ENCODE results near the gene YTHDC2.
A peak's percentile ranks its signal among the peaks of the same experiment; 100 is the strongest.

YTHDC2 gene

DNA sequence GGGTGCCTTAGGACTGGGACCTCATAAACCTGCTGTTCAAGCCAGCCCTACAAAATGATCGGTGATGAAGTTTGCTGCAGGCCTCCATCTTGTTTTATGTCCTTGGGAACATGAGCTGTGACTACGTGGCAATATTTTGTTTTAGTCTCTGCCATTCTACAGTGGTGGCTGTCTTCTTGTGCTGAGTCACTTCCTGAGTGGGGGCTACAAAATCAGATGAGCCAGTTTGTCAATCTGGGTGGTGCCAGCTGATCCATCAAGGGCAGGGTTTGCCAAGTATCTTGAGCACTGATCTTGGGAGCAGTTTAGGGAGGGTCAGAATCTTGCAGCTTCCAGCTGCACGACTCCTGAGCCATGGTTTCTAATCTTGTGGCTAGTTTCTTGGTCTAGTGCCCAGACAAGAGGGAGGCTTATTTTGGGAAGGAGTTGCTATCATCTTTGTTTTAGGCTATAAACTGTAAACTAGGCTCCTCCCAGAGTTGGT, 94.7 kb downstream of the YTHDC2 start:
- Histone ChIP-seq H3K4me2 (ENCODE audit: low read length) (no peak overlapping the region), H3K79me2 (ENCODE audit: low read length) (no peaks in the 10 kb centered on the region), H3K27ac (ENCODE audit: low read length) (no peak overlapping the region), H3K9ac (ENCODE audit: low read length) (no peak overlapping the region), H2AFZ (ENCODE audit: low read depth, low read length) (no peak overlapping the region), H3K27me3 (ENCODE audit: low read depth, low read length) (no peaks in the 10 kb centered on the region; the same call in 1 of the 2 replicates), H3K9me3 (ENCODE audit: insufficient read depth, low read length) (no peaks in the 10 kb centered on the region), H3K4me3 (ENCODE audit: low read length) (no peak overlapping the region), H3K4me1 (ENCODE audit: low read length) (peaks cover 4% of the 10 kb centered on the region; the same call in 1 of the 2 replicates), H3K36me3 (replicated peaks; ENCODE audit: low read depth, low read length) (no peaks in the 10 kb centered on the region), H4K20me1 (ENCODE audit: insufficient read depth, low read length) (no peaks in the 10 kb centered on the region)
- TF ChIP-seq, protein P1, sequence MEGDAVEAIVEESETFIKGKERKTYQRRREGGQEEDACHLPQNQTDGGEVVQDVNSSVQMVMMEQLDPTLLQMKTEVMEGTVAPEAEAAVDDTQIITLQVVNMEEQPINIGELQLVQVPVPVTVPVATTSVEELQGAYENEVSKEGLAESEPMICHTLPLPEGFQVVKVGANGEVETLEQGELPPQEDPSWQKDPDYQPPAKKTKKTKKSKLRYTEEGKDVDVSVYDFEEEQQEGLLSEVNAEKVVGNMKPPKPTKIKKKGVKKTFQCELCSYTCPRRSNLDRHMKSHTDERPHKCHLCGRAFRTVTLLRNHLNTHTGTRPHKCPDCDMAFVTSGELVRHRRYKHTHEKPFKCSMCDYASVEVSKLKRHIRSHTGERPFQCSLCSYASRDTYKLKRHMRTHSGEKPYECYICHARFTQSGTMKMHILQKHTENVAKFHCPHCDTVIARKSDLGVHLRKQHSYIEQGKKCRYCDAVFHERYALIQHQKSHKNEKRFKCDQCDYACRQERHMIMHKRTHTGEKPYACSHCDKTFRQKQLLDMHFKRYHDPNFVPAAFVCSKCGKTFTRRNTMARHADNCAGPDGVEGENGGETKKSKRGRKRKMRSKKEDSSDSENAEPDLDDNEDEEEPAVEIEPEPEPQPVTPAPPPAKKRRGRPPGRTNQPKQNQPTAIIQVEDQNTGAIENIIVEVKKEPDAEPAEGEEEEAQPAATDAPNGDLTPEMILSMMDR (IDR thresholded peaks at IDR 0.05; ENCODE audit: low read depth, low read length) = no peak
- no peak for TF ChIP-seq EZH2phosphoT487 (IDR thresholded peaks at IDR 0.05; ENCODE audit: low read depth)

DNA sequence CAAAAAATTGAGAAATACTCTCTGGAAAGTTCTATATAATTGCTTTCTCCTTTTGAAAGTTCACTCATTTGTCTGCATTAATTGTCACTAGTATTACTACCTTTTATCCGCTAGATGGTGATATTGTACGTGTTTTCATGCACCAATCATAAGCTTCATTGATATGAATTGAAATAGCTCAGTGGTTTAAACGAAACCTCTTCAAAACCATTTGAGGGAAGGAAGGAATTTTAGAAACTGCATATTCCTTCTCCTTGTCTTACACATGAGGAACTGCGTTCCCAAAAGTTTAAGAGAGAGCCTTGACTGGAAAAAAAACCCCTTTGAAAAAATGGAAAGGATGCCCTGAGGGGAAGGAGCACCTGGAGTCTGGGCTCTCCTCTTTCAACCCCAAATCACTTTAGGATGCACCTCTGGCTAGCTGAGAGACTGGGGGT, 98.6 kb downstream of the YTHDC2 start:
- Histone ChIP-seq H3K79me2 (ENCODE audit: low read length) (no peaks in the 10 kb centered on the region), H2AFZ (ENCODE audit: low read depth, low read length) (0 out of 2 replicates have a peak overlapping the region, but pooled peaks have one; percentile 1), H3K27me3 (ENCODE audit: low read depth, low read length) (no peaks in the 10 kb centered on the region; the same call in 1 of the 2 replicates), H3K4me2 (ENCODE audit: low read length) (peak overlapping the region; percentile 52), H3K27ac (ENCODE audit: low read length) (no peak overlapping the region), H3K4me3 (ENCODE audit: low read length) (no peak overlapping the region), H3K9ac (ENCODE audit: low read length) (no peak overlapping the region), H3K36me3 (replicated peaks; ENCODE audit: low read depth, low read length) (no peaks in the 10 kb centered on the region), H4K20me1 (ENCODE audit: insufficient read depth, low read length) (no peaks in the 10 kb centered on the region), H3K9me3 (ENCODE audit: insufficient read depth, low read length) (no peaks in the 10 kb centered on the region), H3K4me1 (ENCODE audit: low read length) (peaks cover 4% of the 10 kb centered on the region; the same call in 1 of the 2 replicates)
- TF ChIP-seq EZH2phosphoT487 (IDR thresholded peaks at IDR 0.05; ENCODE audit: low read depth) = no peak
- TF ChIP-seq, protein P1 (IDR thresholded peaks at IDR 0.05; ENCODE audit: low read depth, low read length) = peak; percentile 64

DNA sequence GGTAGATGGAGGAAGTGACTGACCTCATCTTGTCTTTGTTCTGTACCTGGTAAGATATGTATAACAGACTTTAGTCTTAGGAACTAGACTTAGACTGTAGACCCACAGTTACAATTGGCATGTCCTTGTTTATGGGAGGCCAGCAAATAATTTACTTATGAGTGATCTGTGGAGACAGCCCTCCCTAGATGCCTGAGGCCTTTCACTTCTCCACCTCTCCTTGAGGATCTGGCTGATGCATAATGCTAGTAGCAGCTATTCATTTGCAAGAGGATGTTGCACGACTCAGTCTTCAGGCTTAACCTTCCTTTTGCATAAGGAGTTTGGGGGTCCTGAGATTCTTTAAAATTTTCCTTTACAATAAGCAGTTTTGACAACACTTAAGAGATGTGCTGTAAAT, 100.7 kb downstream of the YTHDC2 start:
- Histone ChIP-seq H3K4me2 (ENCODE audit: low read length) (no peak overlapping the region), H3K27ac (ENCODE audit: low read length) (no peak overlapping the region), H3K4me1 (ENCODE audit: low read length) (peaks cover 4% of the 10 kb centered on the region; the same call in 1 of the 2 replicates), H3K79me2 (ENCODE audit: low read length) (no peaks in the 10 kb centered on the region), H4K20me1 (ENCODE audit: insufficient read depth, low read length) (no peaks in the 10 kb centered on the region), H2AFZ (ENCODE audit: low read depth, low read length) (no peak overlapping the region), H3K9me3 (ENCODE audit: insufficient read depth, low read length) (no peaks in the 10 kb centered on the region), H3K9ac (ENCODE audit: low read length) (no peak overlapping the region), H3K4me3 (ENCODE audit: low read length) (no peak overlapping the region), H3K36me3 (replicated peaks; ENCODE audit: low read depth, low read length) (no peaks in the 10 kb centered on the region), H3K27me3 (ENCODE audit: low read depth, low read length) (no peaks in the 10 kb centered on the region; the same call in 1 of the 2 replicates)
- no peak for TF ChIP-seq EZH2phosphoT487 (IDR thresholded peaks at IDR 0.05; ENCODE audit: low read depth)
- TF ChIP-seq, protein P1 (IDR thresholded peaks at IDR 0.05; ENCODE audit: low read depth, low read length) = no peak

DNA sequence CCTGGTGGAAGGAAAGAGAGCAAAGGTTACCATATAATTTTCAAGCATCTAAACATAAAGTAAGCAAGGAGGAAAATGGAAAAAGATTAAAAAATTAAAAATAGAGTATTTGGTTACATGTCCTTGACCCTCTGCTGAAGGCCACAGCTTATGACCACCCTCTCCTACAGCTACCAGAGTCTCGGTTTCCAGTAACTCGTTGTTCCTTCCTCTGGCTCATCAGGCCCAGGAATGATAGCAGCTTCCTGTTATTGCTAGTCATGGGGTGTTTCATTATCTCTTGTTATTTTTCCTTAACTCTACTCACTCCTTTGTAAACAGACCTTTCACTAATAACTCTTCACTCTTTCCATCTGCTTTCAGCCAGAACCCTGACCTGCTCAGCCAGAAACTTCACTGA, 102.2 kb downstream of the YTHDC2 start:
- Histone ChIP-seq H3K79me2 (ENCODE audit: low read length) (no peaks in the 10 kb centered on the region), H3K9ac (ENCODE audit: low read length) (no peak overlapping the region), H3K4me2 (ENCODE audit: low read length) (no peak overlapping the region), H3K36me3 (replicated peaks; ENCODE audit: low read depth, low read length) (no peaks in the 10 kb centered on the region), H3K27me3 (ENCODE audit: low read depth, low read length) (no peaks in the 10 kb centered on the region; the same call in 1 of the 2 replicates), H3K4me1 (ENCODE audit: low read length) (peaks cover 4% of the 10 kb centered on the region; the same call in 1 of the 2 replicates), H3K9me3 (ENCODE audit: insufficient read depth, low read length) (no peaks in the 10 kb centered on the region), H4K20me1 (ENCODE audit: insufficient read depth, low read length) (no peaks in the 10 kb centered on the region), H2AFZ (ENCODE audit: low read depth, low read length) (no peak overlapping the region), H3K27ac (ENCODE audit: low read length) (no peak overlapping the region), H3K4me3 (ENCODE audit: low read length) (no peak overlapping the region)
- TF ChIP-seq, protein P1 (IDR thresholded peaks at IDR 0.05; ENCODE audit: low read depth, low read length) = no peak
- TF ChIP-seq EZH2phosphoT487 (IDR thresholded peaks at IDR 0.05; ENCODE audit: low read depth) = no peak
